GM21737 (cell line): Measurements from ENCODE around the gene NTSR1.

Source experiments
- ATAC-seq: cut with Tn5 transposase; IDR thresholded peaks from one replicate; pipeline ENCODE4 v1.9.1; 2021; ENCODE audit warnings: mild to moderate bottlenecking, moderate library complexity; ENCODE audit not compliant: unreplicated experiment

The NTSR1 gene

DNA sequence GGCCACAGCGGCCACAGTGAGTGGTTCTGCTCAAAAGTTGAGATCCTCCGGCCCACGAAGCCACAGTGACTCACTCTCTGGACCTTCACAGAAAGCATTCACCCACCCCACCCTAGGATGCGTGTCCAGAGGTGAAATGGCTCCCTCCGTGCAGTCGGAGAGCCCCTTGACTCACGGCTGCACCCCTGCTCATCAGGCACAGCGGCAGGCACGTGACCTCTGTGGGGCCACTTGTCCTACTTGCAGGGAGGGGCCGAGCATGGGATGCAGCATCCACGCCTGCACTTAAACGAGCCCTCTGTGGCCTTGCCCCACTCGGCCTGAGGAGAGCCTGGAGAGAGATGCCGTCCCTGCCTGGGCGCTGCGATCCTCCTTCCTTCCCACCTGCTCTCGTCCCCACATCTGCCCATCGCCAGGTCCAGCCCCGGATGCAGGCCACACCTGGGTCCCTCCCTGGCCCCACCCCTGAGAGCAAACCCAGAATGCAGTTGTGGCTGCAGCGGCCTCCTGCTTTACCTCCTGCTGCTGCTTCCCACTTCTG lies 28.7 kb downstream of the NTSR1 start:
- no peak for ATAC-seq

DNA sequence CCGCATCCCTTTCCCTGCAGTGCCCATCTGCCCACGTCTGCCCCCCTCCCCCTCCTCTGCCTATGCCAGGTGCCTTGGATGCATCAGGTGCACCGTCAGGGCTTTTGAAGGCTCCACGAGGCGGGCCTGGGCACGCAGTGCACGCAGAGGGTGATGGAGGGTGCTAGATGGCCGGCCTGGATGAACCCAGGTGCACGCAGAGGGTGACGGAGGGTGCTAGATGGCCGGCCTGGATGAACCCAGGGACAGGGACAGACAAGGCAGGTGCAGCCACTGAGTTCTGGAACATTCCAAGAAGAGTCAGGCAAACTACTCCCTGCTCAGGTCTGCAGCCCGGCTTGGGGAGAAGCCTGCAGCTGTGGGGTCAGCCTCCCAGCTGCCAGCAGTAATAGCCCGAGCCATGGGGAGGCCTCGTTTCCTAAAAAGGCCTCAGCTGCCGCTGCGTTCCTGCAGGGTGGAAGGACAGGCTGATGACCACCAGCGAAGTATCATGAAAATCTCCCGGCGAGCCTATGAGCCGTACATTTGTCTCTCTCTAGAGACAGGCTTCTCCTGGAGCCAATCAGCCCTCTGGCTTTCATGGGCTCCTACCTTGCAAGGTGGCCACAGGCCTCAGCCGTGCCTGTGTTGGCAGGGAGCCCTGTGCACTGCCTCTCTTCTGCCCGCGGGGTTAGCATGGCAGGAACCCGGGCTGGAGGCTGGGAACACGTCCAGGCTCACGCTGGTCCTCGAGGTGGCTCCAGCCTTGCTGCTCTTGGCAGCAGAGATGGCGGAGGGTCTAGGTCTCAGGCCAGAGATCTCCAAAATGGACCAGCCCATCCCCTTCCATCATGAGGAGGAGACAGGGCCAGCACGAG lies 29.6 kb downstream of the NTSR1 start:
- ATAC-seq: no peak

DNA sequence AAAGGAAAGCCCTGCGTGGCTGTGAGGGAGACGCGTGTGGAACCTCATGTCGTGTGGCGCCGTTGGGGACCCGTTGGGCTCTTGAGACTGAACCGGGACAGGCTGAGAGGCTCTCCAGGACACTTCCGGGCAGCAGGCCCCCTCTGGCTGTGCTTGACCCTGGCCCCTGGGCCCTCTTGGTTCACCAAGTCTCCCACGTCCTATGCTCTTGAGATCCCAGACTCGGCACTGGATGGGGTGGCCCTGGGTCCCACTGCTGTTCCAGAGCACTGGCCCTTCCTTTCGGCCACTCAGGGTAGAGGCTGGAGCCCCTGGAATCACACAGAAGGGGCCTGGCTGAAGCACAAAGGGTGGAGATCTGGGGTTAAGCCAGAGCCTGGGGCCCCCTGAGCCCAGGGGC lies 30.4 kb downstream of the NTSR1 start:
- ATAC-seq: no peak

DNA sequence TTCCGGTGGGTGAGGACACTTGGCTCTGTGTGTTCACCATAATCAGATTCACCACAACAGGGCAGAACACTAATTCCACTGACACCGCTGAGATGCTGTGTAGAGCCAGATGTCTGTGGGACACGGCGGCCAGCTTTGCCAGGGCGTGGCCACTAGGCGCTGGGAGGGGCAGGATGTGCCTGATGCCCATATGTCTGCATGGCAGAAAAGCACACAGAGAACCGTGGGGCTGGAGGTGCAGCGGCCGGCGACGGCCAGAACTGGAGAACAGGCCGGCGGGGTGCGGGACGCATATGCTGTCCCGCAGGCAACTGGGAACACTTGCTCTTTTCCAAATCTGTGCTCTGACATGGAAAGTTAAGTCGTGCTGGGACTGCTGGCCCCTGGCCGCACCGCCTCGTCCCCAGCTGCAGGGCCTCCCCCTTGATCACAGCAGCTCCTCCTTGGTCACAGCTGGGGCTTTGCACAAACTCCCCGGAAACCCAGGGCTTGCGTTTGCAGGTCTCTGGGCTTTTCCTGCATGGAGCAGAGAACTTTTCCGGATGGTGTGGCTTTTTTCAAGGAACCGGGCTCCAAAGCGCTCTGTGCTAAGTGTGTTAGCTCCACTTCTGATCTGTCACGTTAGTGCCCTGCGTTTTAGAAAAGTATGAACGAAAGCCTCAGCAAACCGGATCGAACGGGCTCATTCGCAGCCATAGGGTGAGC lies 31.1 kb downstream of the NTSR1 start:
- ATAC-seq: peak; percentile 9

DNA sequence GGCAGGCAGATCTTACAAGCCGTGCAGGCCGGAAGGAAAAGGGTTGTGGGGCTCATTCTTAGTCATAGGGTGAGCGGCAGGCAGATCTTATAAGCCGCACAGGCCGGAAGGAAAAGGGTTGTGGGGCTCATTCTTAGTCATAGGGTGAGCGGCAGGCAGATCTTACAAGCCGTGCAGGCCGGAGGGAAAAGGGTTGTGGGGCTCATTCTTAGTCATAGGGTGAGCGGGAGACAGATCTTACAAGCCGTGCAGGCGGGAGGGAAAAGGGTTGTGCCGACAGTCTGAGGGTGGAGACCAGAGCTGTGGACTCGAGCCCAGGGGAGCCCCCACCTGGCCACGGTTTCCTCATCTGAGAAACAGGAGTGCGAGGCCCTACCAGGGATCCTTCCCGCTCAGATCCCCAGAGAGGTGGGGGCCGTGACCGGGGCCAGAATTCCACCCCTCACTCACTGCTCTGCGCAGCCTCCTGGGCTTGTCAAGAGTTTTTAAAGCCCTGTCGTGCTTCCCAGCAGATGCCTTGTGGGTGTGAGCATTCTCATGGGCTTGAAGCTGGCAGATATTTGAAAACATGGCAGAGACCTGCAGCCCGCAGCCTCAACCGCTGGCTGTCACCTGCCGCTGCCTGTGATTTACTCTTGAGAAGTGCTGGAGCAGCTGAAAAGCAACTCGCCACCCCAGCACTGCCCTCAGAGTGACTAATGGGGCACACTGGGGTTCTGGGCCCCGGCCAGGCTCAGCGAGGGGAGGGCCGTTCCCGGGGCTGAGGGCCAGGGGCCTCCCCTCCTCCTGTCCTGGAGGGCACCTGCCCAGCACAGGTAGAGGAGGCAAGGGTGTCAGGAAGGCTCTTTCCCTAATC lies 31.9 kb downstream of the NTSR1 start:
- ATAC-seq: peak; percentile 49

DNA sequence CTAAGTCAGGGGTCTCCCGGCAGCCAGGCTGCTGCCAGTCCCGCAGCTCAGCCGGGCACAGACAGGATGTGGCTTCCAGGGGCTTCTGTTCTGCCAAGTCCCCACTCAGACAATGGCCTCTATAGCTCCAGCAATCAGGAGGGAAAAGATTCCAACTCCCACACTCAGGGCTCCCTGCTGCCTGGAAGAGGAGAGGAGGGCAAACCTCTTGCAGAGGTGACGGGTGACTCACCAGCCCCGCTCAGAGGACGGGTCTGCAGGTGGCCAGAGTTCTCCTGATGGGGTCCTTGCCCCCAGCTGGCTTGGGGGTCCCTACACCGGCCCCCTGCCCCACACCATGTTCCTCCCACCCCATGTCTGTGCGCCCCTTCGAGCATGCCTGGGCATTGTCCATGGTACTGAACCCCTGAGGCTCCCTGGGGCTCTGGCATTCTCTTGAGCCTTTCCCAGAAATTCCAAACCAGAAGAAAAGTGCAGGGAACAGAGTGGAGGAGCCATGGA lies 32.6 kb downstream of the NTSR1 start:
- ATAC-seq: no peak

DNA sequence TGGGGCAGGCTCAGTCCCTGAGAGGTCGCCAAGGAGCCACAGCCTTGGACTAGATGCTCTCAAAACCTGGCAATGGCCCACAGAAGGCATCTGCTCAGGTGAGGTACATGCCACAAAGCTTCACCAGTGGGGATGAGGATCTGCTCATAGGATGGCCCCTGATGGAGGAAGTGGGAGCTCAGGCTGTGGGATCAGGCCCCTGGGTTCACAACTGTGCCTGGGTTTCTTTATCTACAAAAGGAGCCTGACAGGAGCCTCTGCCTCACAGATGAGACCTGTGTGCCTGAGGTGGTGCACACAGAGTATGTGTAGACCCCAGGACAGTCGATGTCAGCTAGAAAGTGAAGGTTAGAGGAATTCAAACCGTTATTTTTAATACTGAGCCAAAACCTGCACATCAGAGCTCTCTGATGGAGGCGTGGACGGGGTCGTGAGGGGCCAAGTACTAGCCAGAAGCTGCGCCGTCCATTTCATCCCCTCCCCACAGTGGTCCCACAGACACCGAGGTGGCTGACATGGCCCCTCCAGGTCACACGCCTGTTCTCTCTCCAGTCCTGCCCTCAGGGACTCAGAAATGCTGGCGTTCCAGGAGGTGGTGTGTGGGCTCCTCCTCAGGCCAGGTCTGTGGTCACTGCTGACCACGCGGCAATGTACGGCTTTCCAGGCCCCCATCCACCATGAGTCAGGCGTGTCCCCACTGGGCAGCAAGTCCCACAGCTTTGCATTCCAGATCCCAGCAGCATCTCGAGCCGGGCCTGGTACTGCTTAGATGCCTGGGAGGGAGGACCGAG lies 33.3 kb downstream of the NTSR1 start:
- no peak for ATAC-seq

DNA sequence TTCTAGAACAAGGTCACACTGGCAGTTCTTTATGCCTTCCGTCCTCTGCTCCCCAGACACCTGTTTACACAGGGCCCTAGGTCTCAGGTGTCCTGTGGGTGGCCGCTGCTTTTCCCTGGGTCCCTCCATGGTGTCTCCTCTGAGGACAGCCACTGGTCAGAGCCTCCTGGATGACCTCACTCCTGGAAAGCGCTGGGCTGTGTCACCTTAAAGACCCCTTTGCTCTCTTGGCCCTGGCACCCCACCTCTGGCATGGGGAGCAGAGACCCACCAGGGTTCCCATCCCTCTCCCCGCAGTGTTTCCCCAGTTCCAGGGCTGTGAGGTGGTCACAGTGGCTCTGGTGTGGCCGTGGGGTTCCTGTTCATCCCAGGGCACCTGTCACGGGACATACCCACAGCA lies 33.9 kb downstream of the NTSR1 start:
- no peak for ATAC-seq

DNA sequence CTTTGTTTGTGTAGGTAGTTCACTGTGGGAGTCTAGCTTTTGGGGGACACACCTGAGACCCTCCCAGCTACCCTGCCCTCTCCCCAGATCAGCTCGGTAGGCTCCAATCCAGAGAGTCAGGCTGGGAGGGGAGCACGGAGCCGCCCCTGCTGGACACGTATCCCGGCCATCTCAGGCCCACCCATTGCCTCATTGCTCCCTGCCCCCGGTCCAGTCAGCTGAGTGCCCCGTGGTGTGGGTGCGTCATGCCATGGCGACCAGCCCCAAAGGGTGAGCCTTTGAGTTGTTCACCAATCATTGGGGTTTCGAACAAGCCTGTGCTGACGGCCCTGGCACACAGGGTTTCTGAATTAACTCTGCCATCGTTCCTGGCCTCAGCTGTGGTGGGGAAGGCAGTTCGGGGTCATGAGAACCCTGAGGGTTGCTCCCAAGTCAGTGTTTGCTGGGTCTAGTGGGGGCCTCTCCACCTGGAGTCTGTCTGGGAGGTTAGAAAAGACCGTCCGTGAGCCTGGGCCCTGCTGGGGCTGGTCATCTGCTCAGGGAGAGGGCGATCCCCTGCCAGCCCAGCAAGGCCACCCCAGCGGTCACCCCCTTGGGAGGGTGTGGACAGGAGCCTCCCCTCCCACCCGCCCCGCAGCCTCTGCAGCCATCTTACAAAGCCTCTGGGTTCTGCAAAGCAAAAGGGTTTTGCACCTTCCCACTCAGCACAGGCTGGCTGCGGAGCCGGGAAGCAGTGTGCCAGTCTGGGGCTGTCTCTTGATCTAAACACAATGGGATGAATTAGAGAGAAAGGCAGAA lies 34.5 kb downstream of the NTSR1 start:
- no peak for ATAC-seq

DNA sequence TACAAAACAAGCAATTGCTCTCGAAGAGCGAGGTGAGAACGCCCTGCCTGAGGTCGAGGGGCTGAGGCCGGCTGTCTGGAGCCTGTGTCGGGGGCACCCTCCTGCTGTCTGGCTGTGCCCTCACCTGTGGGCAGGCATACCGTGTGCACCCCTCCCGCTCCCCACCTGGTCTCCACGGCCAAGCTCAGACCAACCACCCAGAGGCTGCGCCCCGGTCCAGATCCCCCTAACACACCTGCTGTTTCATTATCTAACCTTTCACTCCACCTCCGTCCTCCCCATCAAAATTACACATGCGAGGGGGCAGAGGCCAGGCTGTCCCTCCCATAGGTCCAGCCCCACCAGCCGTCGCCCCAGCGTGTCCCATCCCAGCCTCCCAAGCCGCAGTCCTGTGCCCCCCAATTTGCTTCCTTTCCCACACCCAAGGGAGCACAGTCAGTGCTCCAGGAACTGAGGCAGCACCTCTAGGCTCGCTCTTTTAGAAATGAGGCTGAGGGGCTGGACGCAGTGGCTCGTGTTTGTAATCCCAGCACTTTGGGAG lies 35.2 kb downstream of the NTSR1 start:
- no peak for ATAC-seq

DNA sequence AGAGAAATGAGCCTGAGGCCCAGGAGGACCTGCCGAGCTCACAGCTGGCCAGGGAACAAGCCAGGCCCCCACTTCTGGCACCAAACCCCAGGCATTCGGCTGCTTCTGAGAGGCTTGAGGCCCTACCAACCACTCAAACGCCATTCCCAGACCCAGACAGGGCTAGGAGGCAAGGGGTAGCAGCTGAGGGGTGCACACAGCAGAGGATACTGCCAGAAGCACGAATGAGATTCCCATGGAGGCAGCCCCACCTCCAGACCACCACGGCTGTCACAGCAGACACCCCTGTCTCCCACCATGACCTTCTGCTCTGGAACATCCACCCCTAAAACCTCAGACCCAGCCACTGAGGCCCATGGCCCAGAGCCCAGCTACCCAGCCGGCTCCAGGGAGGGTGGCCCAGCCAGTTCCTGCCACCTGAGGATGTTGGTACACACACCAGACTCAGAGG lies 36.1 kb downstream of the NTSR1 start:
- no peak for ATAC-seq

DNA sequence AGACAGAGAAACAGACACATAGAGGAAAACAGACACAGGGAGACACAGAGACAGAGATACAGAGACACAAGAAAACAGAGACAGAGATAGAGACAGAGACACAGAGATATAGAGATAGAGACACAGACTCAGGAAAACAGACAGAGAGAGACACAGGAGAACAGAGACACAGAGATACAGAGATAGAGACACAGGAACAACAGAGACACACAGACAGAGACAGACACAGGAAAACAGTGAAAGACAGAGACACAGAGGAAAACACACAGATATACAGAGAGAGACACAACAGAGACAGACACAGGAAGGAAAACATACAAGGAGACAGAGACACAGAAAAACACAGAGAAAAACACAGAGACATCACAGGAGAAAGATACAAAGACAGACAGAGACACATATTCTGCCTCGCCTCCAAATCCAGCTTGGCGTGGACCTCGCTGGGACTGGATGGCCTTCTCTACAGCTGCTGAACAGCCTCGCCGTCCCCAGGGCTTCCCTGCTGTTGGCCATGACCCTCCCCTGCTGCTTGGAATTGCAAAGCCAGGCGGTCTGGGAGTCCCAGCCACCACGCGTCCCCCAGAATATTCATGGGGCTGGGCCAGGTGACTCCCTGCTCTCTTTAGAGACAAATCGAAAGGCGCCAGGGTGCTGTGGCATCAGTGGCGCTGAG lies 36.8 kb downstream of the NTSR1 start:
- no peak for ATAC-seq

DNA sequence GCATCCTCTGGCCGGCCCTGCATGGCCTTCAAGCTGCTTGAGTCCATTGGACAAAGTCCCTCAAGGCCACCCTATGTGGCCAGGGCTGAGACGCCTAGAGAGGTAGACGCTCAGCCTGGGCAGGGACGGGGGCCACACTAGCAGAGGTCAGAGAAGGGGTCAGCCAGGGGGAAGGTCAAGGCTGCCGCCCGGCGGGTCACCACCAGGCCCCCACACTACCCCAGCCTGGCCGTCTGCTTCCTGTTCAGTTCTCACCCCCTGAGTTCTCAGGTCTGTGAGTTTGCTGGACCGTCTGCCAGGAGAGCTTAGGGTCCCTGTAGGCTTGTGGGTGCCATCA lies 37.3 kb downstream of the NTSR1 start:
- no peak for ATAC-seq

DNA sequence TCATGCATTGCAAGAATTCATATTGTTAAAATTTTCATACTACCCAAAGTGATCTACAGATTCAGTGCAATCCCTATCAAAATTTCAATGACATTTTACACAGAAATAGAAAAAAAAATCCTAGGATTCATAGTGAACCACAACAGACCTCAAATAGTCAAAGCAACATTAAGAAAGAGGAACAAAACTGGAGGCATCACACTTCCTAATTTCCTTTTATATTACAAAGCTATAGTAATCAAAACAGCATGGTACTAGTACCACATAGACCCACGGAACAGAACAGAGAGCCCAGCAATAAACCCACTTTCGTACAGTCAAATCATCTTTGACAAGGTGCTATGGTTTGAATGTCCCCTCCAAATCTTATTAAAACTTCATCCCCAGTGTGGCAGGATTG lies 39.7 kb downstream of the NTSR1 start:
- ATAC-seq: no peak

DNA sequence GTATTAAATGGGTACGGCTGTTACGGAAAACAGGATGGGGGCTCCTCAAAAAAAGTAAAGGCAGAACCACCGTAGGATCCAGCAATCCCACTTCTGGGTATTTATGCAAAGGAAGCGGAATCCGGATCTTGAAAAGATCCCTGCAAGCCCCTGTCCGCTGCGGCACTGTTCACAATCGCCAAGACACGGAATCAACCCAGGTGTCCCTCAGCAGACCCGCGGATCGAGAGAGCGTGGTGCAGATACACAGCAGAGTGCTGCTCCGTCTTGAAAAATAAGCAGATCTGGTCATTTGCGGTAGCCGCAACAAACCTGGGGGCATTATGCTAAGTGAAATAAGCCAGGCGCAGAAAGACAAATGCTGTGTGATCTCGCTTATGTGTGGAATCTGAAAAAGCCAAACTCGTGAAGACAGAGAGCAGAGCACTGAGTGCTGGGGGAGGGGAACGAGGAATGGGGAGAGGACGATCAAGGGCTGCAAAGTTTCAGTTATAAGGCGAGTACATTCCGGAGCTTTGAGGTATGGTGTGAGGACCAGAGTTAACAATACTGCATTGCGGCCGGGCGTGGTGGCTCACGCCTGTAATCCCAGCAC lies 41.3 kb downstream of the NTSR1 start:
- no peak for ATAC-seq

DNA sequence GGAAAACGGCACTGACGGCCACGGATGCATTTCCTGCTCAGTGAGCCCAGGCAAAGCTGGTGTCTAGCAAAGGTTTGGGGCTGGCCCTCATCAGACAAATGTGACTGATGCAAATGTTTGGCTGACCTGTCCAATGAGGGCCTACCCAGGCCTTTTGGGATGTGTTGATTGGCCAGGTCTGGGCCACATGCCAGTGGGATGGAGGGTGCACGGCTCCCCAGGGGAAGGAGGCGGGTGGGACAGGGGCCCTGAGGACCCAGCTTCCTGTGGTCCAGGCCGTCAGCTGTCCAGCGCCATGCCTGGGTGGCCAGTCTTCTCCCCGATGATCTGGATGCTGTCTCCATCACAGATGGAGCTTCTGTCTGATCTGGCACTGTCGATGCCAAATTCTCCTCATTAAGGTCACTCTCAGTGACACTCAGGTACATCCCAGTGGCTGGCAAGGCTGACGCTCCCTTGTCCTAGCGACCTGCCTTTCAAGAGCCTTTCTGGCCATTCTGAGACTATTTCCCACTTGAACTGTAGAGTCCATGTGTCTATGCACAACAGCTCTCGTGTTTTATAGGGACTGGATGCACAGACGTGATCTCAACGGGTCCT lies 43.0 kb downstream of the NTSR1 start:
- no peak for ATAC-seq

DNA sequence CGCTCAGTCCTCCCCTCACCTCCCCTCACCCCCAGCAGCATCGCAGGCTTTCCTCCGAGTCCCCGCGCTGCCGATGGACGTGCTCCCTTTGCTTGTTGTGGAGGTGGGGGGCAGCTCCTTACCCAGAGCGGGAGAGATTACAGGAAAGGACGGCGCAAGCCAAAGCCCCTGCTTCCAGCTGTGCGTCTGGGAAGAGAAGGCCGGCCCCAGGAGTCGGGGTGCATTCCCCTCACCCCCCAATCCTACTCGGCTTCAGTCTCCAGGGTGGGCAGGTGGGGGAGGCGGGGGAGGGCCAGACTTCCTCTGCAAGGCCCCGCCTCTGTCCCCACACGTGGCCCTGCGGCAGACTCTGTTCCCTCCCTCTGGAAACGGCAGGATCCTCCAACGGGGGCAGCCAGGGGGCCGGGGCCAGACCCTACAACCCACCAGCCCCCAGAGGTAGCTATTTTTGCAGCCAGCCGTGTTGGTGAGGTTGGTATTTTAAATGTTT lies 43.6 kb downstream of the NTSR1 start:
- ATAC-seq: no peak
